ENCODE results near the gene WASHC2A.
"Not testable (repeated sequence)": the region's sequence is repeated elsewhere in the genome, so short reads cannot be mapped to it uniquely, and the experiment has no call there.

The WASHC2A gene

GRCh38 chr10:50094630-50095029, 26.9 kb downstream of the WASHC2A start:
- H3K9ac ChIP-seq (ENCODE audit: low read length); H3K4me1 ChIP-seq (ENCODE audit: control insufficient read depth, insufficient read depth, low read length); H3K27me3 ChIP-seq (ENCODE audit: control insufficient read depth, insufficient read depth, low read length); H3K36me3 ChIP-seq (ENCODE audit: control insufficient read depth, insufficient read depth, low read length); H3K4me3 ChIP-seq (ENCODE audit: low read length); H3K9me3 ChIP-seq (ENCODE audit: control insufficient read depth, low read length): not testable (repeated sequence)

- H3K9ac ChIP-seq (ENCODE audit: low read length); H3K4me1 ChIP-seq (ENCODE audit: control insufficient read depth, insufficient read depth, low read length); H3K27me3 ChIP-seq (ENCODE audit: control insufficient read depth, insufficient read depth, low read length); H3K4me3 ChIP-seq (ENCODE audit: low read length); H3K36me3 ChIP-seq (ENCODE audit: control insufficient read depth, insufficient read depth, low read length); H3K9me3 ChIP-seq (ENCODE audit: control insufficient read depth, low read length): not testable (repeated sequence)
These were observed 27.6 kb downstream of the WASHC2A start for GRCh38 chr10:50095402-50095801.

DNA sequence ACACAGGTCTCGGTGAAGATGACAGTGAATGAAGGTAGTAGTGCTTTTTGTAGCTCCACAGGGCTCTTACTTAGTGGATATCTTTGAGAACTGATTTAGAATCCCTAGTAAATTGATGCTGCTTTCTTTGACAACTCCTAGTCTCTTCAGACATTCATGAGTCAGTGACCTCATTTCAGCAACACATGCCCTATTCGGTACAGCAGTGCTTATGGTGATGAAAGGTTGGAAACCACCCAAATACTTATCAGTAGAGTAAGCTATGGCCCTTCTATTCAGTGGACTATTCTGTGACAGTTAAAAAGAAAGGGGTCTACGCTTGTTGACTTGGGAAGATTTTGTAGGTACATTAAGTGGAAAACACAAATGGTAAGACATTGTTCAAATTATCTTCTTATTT, 29.0 kb downstream of the WASHC2A start:
- not testable (repeated sequence) for H3K9ac ChIP-seq (ENCODE audit: low read length); H3K4me3 ChIP-seq (ENCODE audit: low read length); H3K27me3 ChIP-seq (ENCODE audit: control insufficient read depth, insufficient read depth, low read length); H3K4me1 ChIP-seq (ENCODE audit: control insufficient read depth, insufficient read depth, low read length); H3K36me3 ChIP-seq (ENCODE audit: control insufficient read depth, insufficient read depth, low read length); H3K9me3 ChIP-seq (ENCODE audit: control insufficient read depth, low read length)

DNA sequence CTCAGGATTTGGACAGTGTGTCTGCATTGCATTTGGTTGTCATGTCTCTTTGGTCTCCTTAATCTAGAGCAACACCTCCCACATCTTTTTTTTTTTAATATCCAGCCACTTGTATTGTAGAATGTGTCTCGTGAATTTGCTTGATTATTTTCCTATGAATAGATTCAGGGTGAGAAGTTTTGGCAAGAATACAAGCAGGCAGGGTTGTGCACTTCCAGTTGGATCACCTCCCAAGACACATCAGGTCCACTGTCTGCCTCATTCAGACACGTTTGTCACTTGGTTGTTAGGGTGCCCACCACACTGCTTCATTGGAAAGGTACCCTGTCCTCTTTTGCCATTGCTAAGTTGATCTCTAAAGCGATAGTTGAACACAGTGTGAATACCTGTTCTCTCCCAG, 30.9 kb downstream of the WASHC2A start:
- H3K9ac ChIP-seq (ENCODE audit: low read length); H3K27me3 ChIP-seq (ENCODE audit: control insufficient read depth, insufficient read depth, low read length); H3K9me3 ChIP-seq (ENCODE audit: control insufficient read depth, low read length); H3K36me3 ChIP-seq (ENCODE audit: control insufficient read depth, insufficient read depth, low read length); H3K4me3 ChIP-seq (ENCODE audit: low read length); H3K4me1 ChIP-seq (ENCODE audit: control insufficient read depth, insufficient read depth, low read length): not testable (repeated sequence)

DNA sequence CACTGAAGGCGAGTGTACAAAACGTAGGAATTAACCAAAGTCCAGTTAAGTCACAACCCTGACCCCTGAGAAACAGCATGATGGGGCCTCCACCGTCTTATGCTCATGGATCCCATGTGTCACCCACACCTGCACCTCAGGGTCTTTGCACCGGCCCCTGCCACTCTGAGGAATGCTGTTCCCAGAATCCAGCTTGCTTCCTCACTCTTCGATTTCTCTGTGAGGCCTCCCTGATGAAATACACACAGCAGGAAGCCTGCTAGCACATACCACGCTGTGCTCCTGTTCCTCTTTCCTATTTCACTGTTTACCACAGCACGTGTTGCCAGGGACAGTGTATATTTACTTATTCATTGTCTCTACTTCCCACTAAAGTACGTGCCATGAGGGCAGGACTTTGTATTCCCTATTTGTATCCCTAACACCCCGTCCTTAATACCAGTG, 33.4 kb downstream of the WASHC2A start:
- H3K4me1 ChIP-seq (ENCODE audit: control insufficient read depth, insufficient read depth, low read length); H3K36me3 ChIP-seq (ENCODE audit: control insufficient read depth, insufficient read depth, low read length); H3K9me3 ChIP-seq (ENCODE audit: control insufficient read depth, low read length); H3K4me3 ChIP-seq (ENCODE audit: low read length); H3K9ac ChIP-seq (ENCODE audit: low read length); H3K27me3 ChIP-seq (ENCODE audit: control insufficient read depth, insufficient read depth, low read length): not testable (repeated sequence)

DNA sequence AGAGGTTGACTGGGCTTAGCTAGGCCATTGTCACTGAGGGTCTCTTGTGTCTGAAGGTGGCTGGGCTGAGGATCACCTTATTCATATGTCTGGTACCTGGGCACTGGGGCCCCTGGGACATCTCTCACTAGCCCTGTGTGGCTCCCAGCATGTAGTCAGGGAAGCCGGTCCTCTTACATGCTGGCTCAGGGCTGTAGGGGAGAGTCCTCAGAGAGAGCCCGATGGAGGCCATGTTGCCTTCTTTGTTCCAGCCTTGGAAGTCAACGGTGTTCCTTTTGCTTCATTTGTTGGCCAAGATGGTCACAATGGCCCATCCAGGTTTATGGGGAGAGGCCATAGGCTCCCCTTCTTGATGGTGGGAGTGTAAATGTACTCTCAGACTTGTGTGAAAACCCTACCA, 34.0 kb downstream of the WASHC2A start:
- not testable (repeated sequence) for H3K27me3 ChIP-seq (ENCODE audit: control insufficient read depth, insufficient read depth, low read length); H3K36me3 ChIP-seq (ENCODE audit: control insufficient read depth, insufficient read depth, low read length); H3K4me3 ChIP-seq (ENCODE audit: low read length); H3K9me3 ChIP-seq (ENCODE audit: control insufficient read depth, low read length); H3K4me1 ChIP-seq (ENCODE audit: control insufficient read depth, insufficient read depth, low read length); H3K9ac ChIP-seq (ENCODE audit: low read length)

- not testable (repeated sequence) for H3K4me1 ChIP-seq (ENCODE audit: control insufficient read depth, insufficient read depth, low read length); H3K4me3 ChIP-seq (ENCODE audit: low read length); H3K27me3 ChIP-seq (ENCODE audit: control insufficient read depth, insufficient read depth, low read length); H3K36me3 ChIP-seq (ENCODE audit: control insufficient read depth, insufficient read depth, low read length); H3K9me3 ChIP-seq (ENCODE audit: control insufficient read depth, low read length); H3K9ac ChIP-seq (ENCODE audit: low read length)
These were observed 34.5 kb downstream of the WASHC2A start for GRCh38 chr10:50102267-50102666.

- not testable (repeated sequence) for H3K4me3 ChIP-seq (ENCODE audit: low read length); H3K9ac ChIP-seq (ENCODE audit: low read length); H3K9me3 ChIP-seq (ENCODE audit: control insufficient read depth, low read length)
These were observed 41.4 kb downstream of the WASHC2A start for GRCh38 chr10:50108999-50109698.

GRCh38 chr10:50112419-50113112, 44.8 kb downstream of the WASHC2A start:
- H3K9ac ChIP-seq (ENCODE audit: low read length); H3K36me3 ChIP-seq (ENCODE audit: control insufficient read depth, insufficient read depth, low read length); H3K4me1 ChIP-seq (ENCODE audit: control insufficient read depth, insufficient read depth, low read length); H3K9me3 ChIP-seq (ENCODE audit: control insufficient read depth, low read length); H3K27me3 ChIP-seq (ENCODE audit: control insufficient read depth, insufficient read depth, low read length); H3K4me3 ChIP-seq (ENCODE audit: low read length): not testable (repeated sequence)

More at GRCh38 chr10:50108999-50109698, 41.4 kb downstream of the WASHC2A start:
- H3K36me3 ChIP-seq (ENCODE audit: control insufficient read depth, insufficient read depth, low read length); H3K27me3 ChIP-seq (ENCODE audit: control insufficient read depth, insufficient read depth, low read length); H3K4me1 ChIP-seq (ENCODE audit: control insufficient read depth, insufficient read depth, low read length): not testable (repeated sequence)

- H3K9me3 ChIP-seq (ENCODE audit: control insufficient read depth, low read length); H3K27me3 ChIP-seq (ENCODE audit: control insufficient read depth, insufficient read depth, low read length); H3K4me1 ChIP-seq (ENCODE audit: control insufficient read depth, insufficient read depth, low read length); H3K4me3 ChIP-seq (ENCODE audit: low read length); H3K36me3 ChIP-seq (ENCODE audit: control insufficient read depth, insufficient read depth, low read length); H3K9ac ChIP-seq (ENCODE audit: low read length): not testable (repeated sequence)
These were observed 59.0 kb downstream of the WASHC2A start for GRCh38 chr10:50126765-50127164.

DNA sequence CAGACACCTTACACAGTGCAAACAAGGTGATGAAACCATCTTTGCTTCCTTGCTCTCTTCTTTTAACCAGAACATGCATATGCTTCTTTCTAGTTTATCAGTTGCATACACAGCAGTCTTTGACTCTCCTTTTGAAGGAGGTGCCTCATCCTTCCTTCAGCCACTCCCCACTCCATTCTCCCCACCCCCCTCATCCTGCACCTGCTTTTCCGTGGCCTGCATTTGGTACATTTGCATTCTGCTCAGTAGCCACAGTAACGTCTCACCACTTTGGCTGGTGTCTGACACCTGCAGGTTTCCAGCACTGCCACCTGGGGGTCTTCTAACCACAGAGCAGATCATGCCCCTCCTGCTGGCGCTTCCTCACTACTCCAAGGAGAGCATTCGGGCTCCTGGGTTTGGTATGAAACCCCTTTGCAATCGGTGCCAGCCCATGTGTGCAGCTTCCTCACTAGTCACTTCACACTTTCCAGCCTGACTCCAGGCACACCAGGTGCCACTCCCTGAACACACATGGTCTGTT, 60.1 kb downstream of the WASHC2A start:
- H3K9me3 ChIP-seq (ENCODE audit: control insufficient read depth, low read length); H3K36me3 ChIP-seq (ENCODE audit: control insufficient read depth, insufficient read depth, low read length); H3K27me3 ChIP-seq (ENCODE audit: control insufficient read depth, insufficient read depth, low read length); H3K4me1 ChIP-seq (ENCODE audit: control insufficient read depth, insufficient read depth, low read length); H3K9ac ChIP-seq (ENCODE audit: low read length); H3K4me3 ChIP-seq (ENCODE audit: low read length): not testable (repeated sequence)

DNA sequence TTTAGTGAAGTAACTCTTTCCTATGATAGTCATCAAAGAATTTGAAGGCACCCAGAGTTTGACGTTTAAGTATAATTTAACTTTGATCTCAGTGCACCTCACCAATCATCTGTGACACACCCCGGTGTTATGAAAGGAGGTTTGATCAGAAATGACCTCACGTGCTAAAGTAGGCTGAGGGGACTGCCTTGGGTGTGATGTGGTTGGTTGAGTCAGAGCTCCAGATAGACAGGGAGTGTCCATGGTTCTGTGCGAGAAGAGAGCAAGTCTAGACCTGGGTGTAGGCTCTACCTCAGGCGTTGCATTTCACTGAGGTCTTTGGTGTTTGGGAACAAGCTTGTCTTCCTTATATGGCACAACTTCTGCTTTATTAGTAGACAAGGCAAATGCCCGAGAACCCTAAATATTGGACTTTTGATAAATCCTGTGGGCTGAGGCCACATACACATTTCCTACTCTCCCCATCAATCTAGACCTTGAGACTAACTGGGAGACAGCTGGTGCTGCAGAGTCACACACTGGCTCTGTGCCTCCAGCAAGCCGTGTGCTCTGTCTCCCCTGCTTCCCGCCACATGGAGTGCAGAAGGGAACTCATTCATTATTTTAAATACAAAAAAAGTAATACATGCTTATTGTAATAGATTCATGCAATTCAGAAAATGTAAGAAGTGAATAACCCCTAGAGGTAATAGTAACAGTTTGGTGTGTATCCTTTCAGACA, 63.7 kb downstream of the WASHC2A start:
- H3K36me3 ChIP-seq (ENCODE audit: control insufficient read depth, insufficient read depth, low read length); H3K27me3 ChIP-seq (ENCODE audit: control insufficient read depth, insufficient read depth, low read length); H3K4me1 ChIP-seq (ENCODE audit: control insufficient read depth, insufficient read depth, low read length); H3K9me3 ChIP-seq (ENCODE audit: control insufficient read depth, low read length); H3K9ac ChIP-seq (ENCODE audit: low read length); H3K4me3 ChIP-seq (ENCODE audit: low read length): not testable (repeated sequence)

All from mucosa of stomach (tissue), 1 donor.